ENCODE data around the gene CXCR5.

Gene CXCR5

DNA sequence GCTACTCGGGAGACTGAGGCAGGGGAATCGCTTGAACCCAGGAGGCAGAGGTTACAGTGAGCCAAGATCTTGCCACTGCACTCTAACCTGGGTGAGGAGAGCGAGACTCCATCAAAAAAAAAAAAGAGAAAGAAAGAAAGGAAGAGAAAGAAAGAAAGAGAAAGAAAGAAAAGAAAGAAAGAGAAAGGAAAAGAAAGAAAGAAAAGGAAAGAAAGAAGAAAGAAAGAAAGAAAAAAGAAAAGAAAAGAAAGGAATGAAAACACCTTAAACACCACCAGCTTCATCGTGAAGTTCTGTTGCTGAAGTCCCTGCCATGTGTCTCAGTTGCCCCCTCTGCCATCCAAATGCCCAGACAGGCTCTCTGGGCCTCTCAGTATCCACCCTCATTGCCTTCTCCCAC is 9.9 kb upstream of the CXCR5 start:
- in situ Hi-C loops (cut with MboI; ENCODE audit: low sequenced_read_pairs), result no loop called here

DNA sequence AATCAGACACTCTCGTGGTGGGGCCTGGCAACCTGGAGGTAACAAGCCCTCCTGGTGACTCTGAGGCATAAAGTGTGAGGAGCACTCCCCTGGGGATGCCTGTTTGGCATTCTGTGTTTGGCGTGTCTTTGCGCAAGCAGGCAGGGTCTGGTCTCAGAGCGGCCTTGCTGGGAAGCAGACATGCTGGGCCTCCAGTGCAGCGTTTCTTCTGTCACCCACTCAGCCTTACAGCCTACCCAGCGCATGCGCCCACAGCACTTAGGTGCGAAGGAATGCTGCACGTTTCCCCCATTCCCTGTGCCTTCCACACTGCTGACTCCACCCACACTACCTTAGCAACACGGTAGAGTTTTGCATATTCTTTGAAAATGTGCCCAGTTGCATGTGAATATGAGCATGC is 7.4 kb upstream of the CXCR5 start:
- in situ Hi-C loops (cut with MboI; ENCODE audit: low sequenced_read_pairs), result no loop called here

DNA sequence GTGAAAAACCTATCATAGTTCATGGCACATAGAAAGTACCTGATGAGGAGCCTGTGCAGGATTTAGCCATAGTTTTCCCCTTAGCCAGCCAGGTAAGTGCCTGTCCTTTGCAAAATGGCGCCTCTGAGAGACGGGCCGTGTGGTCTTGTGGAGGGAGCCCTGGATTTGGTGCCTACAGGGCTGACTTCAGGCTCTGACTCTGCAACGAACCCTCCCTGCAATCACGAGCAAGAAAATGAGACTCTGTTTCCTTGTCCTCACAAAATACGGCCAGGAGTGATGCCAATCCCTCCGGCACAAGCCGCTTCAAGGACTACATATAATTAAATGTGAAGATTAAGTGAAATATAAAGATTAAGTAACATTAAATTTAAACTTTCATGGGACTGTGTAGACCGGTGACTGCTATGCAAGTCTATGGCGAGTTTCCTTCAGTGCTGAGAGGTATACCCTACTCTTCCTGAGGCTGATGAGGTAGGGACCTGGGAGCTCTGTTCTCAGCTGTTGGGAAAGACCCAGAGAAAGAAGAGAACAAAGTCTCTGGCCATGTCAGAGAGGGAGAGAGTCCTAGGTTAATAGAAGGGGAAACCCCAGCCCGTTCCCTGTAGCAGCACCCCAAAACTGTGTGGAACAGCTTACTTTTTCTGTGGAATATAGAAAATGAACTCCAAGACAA is 6.1 kb upstream of the CXCR5 start:
- in situ Hi-C loops (cut with MboI; ENCODE audit: low sequenced_read_pairs), result no loop called here

DNA sequence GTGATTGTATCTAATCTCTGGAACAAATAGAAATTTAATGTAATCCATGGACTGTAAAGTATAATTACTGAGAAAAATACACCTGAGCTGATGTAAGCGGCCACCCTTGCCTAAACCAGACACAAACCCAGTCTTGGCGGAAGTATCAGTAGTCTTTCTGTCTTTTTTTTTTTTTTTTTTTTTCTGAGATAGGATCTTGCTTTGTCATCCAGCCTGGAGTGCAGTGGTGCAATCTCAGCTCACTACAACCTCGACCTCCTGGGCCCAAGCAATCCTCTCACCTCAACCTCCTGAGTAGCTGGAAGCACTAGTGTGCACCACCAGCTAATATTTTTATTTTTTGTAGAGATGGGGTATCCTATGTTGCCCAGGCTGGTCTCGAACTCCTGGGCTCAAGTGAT is 5.5 kb upstream of the CXCR5 start:
- in situ Hi-C loops (cut with MboI; ENCODE audit: low sequenced_read_pairs), result no loop called here

DNA sequence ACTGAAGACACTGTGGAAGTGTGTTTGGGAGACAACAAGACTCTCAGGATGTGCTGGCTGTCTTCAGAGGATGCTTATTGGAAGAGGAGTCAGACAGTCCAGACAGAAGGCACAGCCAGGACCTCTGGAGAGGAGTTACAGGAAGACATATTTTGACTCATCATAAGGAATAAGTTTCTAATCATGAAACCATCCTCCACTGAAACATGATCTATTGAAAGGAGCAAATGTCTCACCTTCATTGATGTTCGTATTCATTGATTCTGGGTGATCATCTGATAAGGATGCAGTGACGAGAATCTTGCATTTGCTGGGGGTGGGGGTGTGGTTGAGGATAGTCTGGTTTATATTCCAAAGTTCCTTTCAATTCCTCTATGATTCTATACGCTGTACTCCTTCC is 2.5 kb upstream of the CXCR5 start:
- in situ Hi-C loops (cut with MboI; ENCODE audit: low sequenced_read_pairs), result no loop called here

DNA sequence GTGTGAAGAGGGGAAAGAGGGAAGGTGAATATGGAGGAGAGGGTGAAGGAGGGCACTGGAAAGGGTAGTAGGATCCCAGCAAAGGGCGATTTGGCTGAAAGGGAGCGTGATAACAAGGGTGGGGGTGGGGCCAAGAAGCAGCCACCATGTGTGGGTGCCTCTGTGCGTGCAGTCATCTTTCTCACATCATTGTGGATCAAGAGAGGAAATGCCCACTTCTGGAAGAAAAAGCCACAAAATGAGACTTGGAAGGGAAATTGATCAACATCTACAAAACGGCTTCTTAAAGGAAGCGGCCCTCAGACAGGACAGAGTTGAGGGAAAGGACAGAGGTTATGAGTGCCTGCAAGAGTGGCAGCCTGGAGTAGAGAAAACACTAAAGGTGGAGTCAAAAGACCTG is 1.2 kb upstream of the CXCR5 start:
- in situ Hi-C loops (cut with MboI; ENCODE audit: low sequenced_read_pairs), result no loop called here

DNA sequence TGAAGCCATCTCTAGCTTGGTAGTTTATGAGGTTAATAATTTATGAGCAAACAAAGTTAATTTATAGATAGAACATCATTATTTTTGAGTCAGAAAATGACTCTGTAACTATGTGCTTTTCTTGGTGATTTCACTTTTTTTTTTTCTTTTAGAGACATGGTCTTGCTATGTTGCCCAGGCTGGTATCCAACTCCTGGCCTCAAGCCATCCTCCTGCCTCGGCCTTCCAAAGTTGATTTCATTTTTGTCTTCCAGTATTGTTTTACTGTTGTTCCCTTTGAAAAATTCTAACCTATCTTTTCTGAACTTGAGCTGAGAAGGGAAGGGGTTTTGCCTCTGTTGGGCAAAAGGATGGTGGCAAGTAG is 706 bp upstream of the CXCR5 start:
- in situ Hi-C loops (cut with MboI; ENCODE audit: low sequenced_read_pairs), result no loop called here

DNA sequence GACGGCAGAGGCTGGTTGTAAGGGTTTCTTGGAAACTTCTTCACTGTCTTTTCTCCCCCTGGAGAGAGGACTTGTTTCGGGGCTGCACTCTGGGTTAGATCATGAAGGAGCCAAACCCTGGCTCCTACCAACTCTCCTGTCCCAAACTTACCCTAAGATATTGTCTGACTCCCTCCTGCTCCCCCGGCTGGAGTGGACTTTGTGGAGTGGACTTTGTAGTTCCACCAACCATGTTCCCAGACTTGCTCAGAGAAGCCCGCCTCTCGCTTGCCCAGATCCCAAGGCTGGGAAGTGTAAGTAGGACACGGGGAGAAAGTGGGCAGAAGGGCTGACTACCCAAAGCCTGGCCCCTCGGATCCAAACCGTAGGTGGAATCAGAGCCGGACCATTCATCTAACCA is 1.2 kb downstream of the CXCR5 start:
- in situ Hi-C loops (cut with MboI; ENCODE audit: low sequenced_read_pairs), result no loop called here

DNA sequence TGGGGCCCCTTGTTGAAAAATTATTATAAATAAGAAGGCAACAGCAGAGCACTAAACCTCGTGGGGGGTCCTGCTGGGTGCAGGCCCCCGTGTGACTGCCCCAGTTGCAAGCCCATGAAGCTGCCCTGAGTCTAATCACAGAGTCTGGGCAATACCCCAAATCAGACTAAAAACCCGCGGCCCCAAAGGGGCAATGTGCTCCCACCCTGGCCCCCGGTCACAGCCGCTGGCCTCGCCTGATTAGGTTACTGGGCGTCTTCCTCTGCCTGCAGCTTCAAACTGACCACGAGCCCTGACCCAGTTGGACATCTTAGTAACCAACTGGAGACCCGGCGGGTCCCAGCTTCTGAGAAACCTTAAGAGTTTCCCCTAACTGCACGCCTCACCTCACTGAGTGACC is 1.6 kb downstream of the CXCR5 start:
- in situ Hi-C loops (cut with MboI; ENCODE audit: low sequenced_read_pairs), result no loop called here

DNA sequence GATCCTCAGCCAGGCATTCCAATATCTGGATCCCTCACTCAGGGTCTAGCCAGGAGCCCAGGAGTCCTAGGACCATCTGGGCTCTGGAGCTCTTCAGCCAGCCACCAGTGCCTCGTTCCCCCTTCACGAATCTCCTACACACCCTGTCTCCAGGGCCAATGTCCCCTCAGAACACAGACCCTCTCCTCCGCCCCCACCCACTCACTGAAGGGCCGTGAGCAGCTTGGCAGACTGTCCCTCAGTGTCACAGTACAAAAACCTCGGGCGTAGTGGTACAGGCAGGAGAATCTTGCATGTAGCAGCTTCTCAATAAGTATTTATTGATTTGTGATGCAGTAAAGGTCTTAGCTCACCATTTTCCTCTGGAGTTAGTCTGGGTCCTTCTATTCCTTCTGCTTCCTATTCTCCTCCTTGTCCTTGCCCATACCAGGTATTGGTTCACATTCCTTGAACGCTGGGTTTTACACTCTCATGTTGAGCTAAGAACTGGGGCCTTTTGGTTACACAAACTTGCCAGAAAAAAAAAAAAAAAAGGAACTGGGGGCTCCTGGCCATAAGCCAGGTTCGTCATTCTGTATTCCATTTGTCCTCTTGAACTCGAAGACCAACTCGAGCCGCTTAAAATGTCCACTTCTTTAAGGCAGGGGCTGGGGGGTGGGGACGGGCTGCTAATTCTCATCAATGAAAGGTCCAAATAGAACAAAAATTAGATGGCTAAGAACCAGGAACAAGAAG is 2.3 kb downstream of the CXCR5 start:
- in situ Hi-C loops (cut with MboI; ENCODE audit: low sequenced_read_pairs), result no loop called here

DNA sequence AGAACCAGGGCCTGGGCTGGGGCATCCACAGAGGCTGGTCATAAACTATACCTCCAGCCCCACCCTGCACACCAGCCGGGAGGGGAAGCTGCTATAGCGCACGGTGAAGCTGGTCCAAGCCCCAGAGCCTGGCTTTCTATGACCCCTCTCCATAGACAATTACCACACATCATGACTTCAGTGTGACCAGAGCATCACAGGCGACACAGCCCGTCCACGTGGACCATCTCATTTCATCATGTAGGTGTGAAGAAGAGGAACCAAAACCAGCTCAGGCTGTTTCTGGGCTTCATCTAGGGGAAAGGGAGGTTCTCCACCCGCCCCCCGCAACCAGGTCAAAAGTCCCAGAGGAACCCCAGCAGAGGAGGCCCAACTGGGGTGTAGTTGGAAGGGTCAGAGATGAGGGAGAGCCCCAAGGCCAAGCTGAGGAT is 3.0 kb downstream of the CXCR5 start:
- in situ Hi-C loops (cut with MboI; ENCODE audit: low sequenced_read_pairs), result no loop called here

DNA sequence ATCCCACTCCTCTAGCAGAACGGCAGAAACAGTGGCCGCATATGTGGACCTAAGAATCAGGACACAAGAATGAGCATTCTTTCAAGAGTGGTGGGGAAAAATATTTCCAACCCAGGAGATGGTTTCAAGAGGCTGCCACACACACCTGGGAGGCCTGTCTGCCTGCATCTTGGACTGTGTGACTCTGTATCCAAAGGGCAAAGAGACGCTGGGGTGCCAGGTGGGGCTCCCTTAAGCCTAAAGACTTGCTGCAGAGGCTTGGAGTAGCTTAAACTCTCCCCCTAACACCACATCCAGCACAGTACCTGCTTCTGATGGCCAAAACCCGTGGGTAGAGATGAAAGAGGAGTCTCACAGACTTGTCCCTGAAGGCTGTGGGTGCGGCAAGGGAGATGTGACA is 3.5 kb downstream of the CXCR5 start:
- in situ Hi-C loops (cut with MboI; ENCODE audit: low sequenced_read_pairs), result no loop called here

DNA sequence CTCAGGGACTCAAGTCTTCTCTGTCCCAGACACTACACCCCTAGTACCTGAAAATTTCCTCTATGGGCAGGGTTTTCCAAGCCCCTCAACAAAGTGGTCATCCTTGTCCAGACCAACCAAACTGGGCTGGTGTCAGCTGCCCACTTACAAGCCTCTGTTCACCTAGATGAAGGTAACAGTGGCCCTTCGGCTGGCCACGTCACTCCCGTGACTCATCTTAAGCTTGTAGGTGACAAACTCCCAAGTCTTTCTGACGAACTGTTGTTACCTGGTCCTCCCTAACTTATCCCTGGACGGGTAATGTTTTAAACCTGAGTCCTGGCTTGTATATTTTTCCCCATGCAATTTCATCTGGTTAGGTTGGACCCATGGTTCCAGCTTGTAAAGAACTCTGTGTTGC is 4.7 kb downstream of the CXCR5 start:
- in situ Hi-C loops (cut with MboI; ENCODE audit: low sequenced_read_pairs), result no loop called here

DNA sequence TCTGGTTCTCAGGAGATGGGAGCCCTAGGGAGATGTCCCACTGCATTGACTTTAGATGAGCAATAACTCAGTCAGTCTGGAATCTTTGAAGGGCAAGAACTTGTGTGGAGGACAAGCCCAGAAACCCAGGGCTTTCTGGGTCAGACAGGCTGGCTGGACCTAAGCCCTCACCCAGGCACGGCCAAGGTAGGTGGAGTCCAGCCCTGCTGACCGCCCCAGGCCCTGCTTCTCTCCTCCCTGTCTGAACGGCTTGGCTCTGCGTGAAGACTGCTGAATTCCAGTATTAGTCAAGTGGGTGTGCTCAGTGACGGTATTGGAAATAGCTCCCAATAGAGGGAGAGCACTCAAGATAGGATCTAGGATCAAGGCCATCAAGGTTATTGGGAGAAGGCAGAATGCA is 6.1 kb downstream of the CXCR5 start:
- in situ Hi-C loops (cut with MboI; ENCODE audit: low sequenced_read_pairs), result no loop called here

DNA sequence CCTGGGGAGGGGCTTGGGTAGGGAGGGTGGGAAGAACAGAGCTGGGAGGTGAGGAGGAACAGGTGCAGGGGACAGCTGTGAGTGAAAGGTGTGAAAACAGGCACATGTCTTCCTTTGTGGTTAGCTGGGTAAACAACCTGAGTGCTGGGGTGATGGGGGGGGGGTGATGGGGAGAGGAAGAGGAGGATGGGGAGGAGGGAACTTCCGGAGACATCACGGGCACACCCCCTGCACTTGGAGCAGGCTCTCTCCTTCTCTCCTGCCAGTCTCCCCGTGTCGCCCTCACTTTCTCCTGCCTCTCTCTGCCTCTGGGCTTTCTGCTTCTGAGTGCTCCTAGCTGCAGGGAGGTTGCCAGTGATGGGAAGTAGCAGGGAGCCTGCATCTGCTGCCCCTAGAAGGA is 8.8 kb downstream of the CXCR5 start:
- in situ Hi-C loops (cut with MboI; ENCODE audit: low sequenced_read_pairs), result no loop called here

DNA sequence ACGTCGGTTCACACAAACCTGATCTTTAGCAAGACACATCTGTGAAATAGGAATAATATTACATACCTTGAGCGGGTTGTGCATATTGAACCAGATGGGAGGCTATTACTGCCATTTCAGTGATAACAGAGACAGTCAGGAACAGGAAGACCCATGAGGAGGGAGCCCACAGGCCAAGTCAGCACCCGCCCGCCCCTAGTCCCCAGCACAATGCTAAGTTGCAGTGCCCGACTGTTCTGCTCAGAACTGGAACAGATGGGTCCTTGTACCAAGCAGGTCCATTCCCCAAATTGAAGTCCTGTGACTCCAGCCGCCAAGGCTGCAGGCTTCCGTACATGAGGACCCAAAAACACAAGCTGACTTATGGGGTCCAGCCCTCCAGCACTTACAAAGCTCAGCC is 9.3 kb downstream of the CXCR5 start:
- in situ Hi-C loops (cut with MboI; ENCODE audit: low sequenced_read_pairs), result no loop called here

DNA sequence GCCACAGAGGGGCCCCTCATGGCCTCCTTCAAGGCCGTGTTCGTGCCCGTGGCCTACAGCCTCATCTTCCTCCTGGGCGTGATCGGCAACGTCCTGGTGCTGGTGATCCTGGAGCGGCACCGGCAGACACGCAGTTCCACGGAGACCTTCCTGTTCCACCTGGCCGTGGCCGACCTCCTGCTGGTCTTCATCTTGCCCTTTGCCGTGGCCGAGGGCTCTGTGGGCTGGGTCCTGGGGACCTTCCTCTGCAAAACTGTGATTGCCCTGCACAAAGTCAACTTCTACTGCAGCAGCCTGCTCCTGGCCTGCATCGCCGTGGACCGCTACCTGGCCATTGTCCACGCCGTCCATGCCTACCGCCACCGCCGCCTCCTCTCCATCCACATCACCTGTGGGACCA is 10.0 kb downstream of the CXCR5 start:
- in situ Hi-C loops (cut with MboI; ENCODE audit: low sequenced_read_pairs), result no loop called here

DNA sequence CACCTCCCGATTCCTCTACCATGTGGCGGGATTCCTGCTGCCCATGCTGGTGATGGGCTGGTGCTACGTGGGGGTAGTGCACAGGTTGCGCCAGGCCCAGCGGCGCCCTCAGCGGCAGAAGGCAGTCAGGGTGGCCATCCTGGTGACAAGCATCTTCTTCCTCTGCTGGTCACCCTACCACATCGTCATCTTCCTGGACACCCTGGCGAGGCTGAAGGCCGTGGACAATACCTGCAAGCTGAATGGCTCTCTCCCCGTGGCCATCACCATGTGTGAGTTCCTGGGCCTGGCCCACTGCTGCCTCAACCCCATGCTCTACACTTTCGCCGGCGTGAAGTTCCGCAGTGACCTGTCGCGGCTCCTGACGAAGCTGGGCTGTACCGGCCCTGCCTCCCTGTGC is 10.5 kb downstream of the CXCR5 start:
- in situ Hi-C loops (cut with MboI; ENCODE audit: low sequenced_read_pairs), result no loop called here

DNA sequence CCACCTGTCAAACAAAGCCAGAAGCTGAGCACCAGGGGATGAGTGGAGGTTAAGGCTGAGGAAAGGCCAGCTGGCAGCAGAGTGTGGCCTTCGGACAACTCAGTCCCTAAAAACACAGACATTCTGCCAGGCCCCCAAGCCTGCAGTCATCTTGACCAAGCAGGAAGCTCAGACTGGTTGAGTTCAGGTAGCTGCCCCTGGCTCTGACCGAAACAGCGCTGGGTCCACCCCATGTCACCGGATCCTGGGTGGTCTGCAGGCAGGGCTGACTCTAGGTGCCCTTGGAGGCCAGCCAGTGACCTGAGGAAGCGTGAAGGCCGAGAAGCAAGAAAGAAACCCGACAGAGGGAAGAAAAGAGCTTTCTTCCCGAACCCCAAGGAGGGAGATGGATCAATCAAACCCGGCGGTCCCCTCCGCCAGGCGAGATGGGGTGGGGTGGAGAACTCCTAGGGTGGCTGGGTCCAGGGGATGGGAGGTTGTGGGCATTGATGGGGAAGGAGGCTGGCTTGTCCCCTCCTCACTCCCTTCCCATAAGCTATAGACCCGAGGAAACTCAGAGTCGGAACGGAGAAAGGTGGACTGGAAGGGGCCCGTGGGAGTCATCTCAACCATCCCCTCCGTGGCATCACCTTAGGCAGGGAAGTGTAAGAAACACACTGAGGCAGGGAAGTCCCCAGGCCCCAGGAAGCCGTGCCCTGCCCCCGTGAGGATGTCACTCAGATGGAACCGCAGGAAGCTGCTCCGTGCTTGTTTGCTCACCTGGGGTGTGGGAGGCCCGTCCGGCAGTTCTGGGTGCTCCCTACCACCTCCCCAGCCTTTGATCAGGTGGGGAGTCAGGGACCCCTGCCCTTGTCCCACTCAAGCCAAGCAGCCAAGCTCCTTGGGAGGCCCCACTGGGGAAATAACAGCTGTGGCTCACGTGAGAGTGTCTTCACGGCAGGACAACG is 11.7 kb downstream of the CXCR5 start:
- in situ Hi-C loops (cut with MboI; ENCODE audit: low sequenced_read_pairs), result no loop called here

DNA sequence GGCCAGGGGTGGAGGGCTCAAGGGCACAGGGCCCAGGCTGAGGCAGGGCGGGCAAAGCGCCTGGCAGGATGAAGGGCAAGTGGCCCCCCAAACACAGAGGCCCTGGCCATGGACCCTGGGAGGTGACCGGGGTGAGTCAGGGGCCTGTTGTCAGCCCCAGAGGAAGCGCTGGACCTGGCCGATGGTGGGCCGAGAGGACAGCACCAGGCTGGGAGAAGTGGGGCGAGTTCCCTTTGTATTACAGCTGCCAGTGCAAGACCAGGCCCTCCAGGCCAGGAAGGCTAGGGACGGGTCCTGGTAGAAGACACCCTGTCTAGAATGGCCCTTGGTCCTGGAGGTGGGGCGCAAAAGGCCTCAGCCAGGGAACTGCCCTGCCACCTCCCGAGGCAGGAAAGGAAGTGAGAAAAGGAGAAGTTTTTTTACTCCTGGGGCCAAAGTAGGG is 12.8 kb downstream of the CXCR5 start:
- in situ Hi-C loops (cut with MboI; ENCODE audit: low sequenced_read_pairs), result no loop called here

DNA sequence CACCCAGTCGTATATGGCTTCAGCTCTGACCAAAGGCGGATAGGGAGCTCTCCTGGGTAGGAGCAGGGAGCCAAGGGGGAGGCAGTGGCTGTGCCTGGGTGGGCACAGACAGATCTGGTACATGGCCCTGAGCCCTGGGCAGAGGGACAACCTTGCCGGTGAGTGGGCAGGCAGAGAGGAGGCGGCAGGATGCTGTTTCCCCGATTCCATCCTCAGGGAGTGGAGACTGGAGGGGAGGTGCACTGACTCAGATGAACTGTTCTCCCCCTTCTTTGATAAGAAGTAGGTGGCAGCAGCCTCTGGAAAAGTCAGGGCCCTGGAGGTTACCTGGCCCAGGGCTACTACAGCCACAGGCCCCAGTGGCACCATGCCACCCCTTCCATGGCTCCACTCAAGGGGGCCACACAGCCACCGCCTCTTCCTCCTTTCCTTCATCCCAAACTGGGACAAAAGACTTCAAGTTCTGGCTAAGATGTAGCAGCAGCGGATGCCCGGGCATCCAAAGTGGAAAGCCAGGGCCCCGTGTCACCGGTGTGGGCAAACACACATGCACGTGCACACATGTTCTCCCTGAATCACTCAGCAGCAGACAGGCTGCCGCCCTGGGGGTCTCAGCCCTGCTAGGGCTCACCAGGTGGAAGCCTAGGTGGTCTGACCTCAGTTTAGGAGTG is 13.4 kb downstream of the CXCR5 start:
- in situ Hi-C loops (cut with MboI; ENCODE audit: low sequenced_read_pairs), result no loop called here

Measured in HL-60/S4 treated with phorbol 12-myristate 13-acetate at 8.2 ng/mL for 4 days and 3 days (cell line).